SJCRH30 (cell line): ENCODE data around the gene C13orf46. TPM values are rescaled to one million over a fixed set of nuclear protein-coding genes. Genes with fewer than 3 reads are reported as not detected.

Experiments used
- DNase-seq, 2 experiments: peaks; one replicate each; pipeline ENCODE4 v3.0.0-alpha.2; 2015 to 2020
- H3K27ac ChIP-seq: fragments of 250-450 bp; sonication (Bioruptor Pico); 2 replicates; pipeline ENCODE4 v1.5.1; 2020; ENCODE audit warnings: mild to moderate bottlenecking, moderate library complexity
- H3K27me3 ChIP-seq: fragments of 250-450 bp; sonication (Bioruptor Pico); 2 replicates; pipeline ENCODE4 v1.5.1; 2020; ENCODE audit warnings: mild to moderate bottlenecking, moderate library complexity
- H3K36me3 ChIP-seq: fragments of 250-450 bp; sonication (Bioruptor Pico); 2 replicates; pipeline ENCODE4 v1.5.1; 2020; ENCODE audit warnings: mild to moderate bottlenecking, moderate library complexity
- H3K4me1 ChIP-seq: fragments of 250-450 bp; sonication (Bioruptor Pico); 2 replicates; pipeline ENCODE4 v1.5.1; 2020; ENCODE audit warnings: mild to moderate bottlenecking, moderate library complexity
- H3K4me3 ChIP-seq: fragments of 250-450 bp; sonication (Bioruptor Pico); 2 replicates; pipeline ENCODE4 v1.5.1; 2020; ENCODE audit warnings: mild to moderate bottlenecking, moderate library complexity
- H3K9me3 ChIP-seq: fragments of 250-450 bp; sonication (Bioruptor Pico); replicated peaks from 2 replicates; pipeline ENCODE4 v1.5.1; 2020; ENCODE audit warnings: mild to moderate bottlenecking, moderate library complexity
- total RNA-seq: library from RNA; depleted of rRNA; stranded (reverse); fragments of >200 nt; shearing (Covaris generic); gene quantifications from 2 replicates; pipeline ENCODE4 v1.2.3, GENCODE V29; 2014

Gene C13orf46
- total RNA-seq, 1 experiment from 2014 or later, result 0.04 TPM

DNA sequence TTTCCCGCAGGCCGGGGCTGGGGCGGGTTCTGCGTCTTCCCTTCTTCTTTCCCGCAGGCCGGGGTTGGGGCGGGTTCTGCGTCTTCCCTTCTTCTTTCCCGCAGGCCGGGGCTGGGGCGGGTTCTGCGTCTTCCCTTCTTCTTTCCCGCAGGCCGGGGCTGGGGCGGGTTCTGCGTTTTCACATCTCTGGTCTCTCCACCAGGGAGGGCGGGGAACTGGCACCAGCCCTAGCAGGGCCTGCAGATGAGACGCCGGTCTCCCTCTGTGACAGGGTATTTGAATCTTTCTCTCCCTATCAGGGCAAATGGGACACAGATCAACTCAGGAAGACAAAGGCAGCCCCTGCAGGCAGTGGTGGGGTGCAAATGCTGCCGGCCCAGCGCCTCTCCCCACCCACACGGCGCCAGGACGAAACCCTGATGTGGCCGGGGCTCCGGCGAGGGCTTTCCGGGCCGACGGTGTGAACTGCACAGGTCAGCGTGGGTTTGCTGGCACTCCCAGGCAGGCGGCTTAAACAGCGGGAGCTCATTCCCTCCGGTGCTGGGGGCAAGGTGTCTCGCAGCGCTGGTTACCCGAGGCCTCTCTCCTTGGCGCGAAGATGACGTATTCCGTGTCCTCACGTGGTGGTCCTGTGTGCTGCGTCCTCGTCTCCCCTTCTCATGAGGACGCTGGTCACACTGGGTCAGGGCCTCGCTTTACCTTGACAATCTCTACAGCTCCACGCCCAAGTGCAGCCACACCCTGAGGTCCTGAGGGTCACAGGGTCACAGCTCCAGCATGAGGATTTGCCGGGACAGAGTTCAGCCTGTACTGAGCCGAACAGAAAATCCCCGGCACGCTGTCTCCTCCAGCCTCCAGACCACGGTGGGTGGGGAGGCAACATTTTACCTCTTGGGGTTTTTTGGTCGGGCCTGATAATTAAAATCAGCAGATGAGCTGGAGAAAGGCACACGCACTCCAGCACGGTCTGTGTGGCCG lies 717 bp upstream of the C13orf46 start:
- DNase-seq, result no peak
- H3K27me3 ChIP-seq, result no peaks in the 10 kb centered on the region
- no peak overlapping the region for H3K4me3 ChIP-seq
- H3K9me3 ChIP-seq, result no peaks in the 10 kb centered on the region
- no peak overlapping the region for H3K27ac ChIP-seq
- H3K4me1 ChIP-seq, result no peaks in the 10 kb centered on the region; the same call in 1 of the 2 replicates
- no peaks in the 10 kb centered on the region; the same call in 1 of the 2 replicates for H3K36me3 ChIP-seq

DNA sequence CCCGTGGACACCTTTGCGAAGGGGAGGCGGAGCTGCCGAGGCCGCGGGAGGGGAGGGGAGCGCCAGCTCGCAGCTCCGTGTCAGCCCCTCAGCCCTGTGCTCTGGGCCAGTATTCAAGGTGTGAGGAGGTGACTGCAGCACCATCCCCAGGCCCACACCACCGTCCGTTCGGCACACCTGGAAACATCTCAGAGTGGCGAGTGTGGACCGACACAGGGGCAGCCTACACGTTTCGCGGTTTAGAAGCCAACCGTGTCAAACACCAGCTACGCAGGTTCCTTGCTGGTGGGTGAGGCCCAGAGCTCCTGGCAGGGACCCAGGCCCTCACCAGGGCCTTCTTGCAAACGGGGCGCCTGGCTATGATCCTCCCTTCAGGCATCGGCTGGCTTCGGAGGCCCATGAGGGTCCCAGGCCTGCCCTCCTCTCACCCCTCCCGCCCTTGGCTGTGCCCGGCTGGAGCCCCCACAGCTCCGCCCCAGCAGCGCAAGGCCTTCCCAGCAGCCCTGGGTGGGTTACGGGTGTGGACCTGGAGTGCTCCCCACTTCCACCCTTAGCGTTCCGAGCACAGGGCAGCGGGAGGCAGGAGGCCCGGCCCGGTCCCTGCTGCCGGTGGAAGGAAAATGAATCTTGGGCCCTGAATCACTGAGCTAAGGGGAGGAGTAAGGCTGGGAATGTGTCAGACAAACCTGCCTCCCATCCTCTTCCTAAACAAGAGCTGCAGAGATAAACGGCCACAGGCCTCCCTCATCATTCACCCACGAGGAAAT lies 1.2 kb downstream of the C13orf46 start:
- no peak for DNase-seq
- H3K4me3 ChIP-seq, result no peak overlapping the region
- no peaks in the 10 kb centered on the region; the same call in 1 of the 2 replicates for H3K4me1 ChIP-seq
- H3K9me3 ChIP-seq, result no peaks in the 10 kb centered on the region
- no peaks in the 10 kb centered on the region; the same call in 1 of the 2 replicates for H3K36me3 ChIP-seq
- no peak overlapping the region for H3K27ac ChIP-seq
- H3K27me3 ChIP-seq, result no peaks in the 10 kb centered on the region

GRCh38 chr13:113971471-113972231 lies 2.2 kb downstream of the C13orf46 start:
- no peak overlapping the region for H3K27ac ChIP-seq
- H3K9me3 ChIP-seq, result no peaks in the 10 kb centered on the region
- no peaks in the 10 kb centered on the region; the same call in 1 of the 2 replicates for H3K36me3 ChIP-seq
- no peak overlapping the region for H3K4me3 ChIP-seq
- H3K4me1 ChIP-seq, result no peaks in the 10 kb centered on the region; the same call in 1 of the 2 replicates
- H3K27me3 ChIP-seq, result no peaks in the 10 kb centered on the region
- no peak for DNase-seq

- Histone ChIP-seq H3K27ac (no peak overlapping the region), H3K36me3 (no peaks in the 10 kb centered on the region; the same call in 1 of the 2 replicates)
- no peak for DNase-seq
Measured at GRCh38 chr13:113970810-113971470, 2.9 kb downstream of the C13orf46 start.

DNA sequence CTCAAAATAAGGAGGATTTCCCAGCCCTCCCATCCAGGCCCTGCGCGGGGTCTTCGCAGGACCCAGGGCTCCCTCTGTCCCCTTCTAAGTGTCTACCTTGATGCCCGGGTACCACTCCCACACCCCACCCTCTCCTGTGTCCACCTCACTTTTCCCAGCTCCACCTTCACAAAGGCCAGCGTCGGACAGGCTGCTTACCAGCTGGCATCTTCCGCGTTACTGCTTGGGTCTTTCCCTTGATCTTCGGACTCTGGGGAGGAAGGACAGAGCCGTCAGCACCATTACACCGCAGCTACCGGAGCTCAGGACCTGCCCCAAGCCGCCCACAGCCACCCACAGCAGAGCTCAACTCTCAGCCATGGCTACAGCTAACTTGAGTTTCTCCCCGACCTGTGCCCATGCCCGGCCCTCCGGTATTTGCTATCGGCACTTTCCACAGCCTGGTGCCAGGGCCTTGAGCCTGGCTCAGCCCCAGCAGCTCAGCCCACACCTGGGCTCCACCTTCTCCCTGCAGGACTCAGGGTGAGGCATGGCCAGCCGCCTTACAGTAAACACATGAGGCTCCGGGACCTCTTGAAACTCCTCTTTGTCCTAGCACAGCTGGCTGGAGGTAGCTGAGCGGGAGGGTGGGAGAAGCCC lies 3.8 kb downstream of the C13orf46 start:
- H3K4me3 ChIP-seq, result no peak overlapping the region
- H3K27ac ChIP-seq, result no peak overlapping the region
- H3K4me1 ChIP-seq, result no peaks in the 10 kb centered on the region
- DNase-seq, result no peak
- H3K36me3 ChIP-seq, result no peaks in the 10 kb centered on the region; the same call in 1 of the 2 replicates
- no peaks in the 10 kb centered on the region for H3K27me3 ChIP-seq
- peaks cover 3% of the 10 kb centered on the region; the same call in 1 of the 2 replicates for H3K9me3 ChIP-seq

More at GRCh38 chr13:113970810-113971470, 2.9 kb downstream of the C13orf46 start:
- no peak overlapping the region for H3K4me3 ChIP-seq
- no peaks in the 10 kb centered on the region for H3K4me1 ChIP-seq
- H3K9me3 ChIP-seq, result peaks cover 1% of the 10 kb centered on the region; the same call in 1 of the 2 replicates
- H3K27me3 ChIP-seq, result no peaks in the 10 kb centered on the region

GRCh38 chr13:113969311-113969972 lies 4.4 kb downstream of the C13orf46 start:
- no peak for DNase-seq

GRCh38 chr13:113968463-113969310 lies 5.2 kb downstream of the C13orf46 start:
- no peaks in the 10 kb centered on the region for H3K27me3 ChIP-seq
- no peaks in the 10 kb centered on the region for H3K4me1 ChIP-seq
- no peak overlapping the region for H3K27ac ChIP-seq
- DNase-seq, result no peak
- peaks cover 3% of the 10 kb centered on the region; the same call in 1 of the 2 replicates for H3K9me3 ChIP-seq
- no peak overlapping the region for H3K4me3 ChIP-seq
- H3K36me3 ChIP-seq, result no peaks in the 10 kb centered on the region

More at GRCh38 chr13:113969311-113969972, 4.4 kb downstream of the C13orf46 start:
- H3K36me3 ChIP-seq, result no peaks in the 10 kb centered on the region
- H3K9me3 ChIP-seq, result peaks cover 3% of the 10 kb centered on the region; the same call in 1 of the 2 replicates
- no peak overlapping the region for H3K27ac ChIP-seq
- H3K27me3 ChIP-seq, result no peaks in the 10 kb centered on the region
- H3K4me3 ChIP-seq, result no peak overlapping the region
- no peaks in the 10 kb centered on the region for H3K4me1 ChIP-seq

DNA sequence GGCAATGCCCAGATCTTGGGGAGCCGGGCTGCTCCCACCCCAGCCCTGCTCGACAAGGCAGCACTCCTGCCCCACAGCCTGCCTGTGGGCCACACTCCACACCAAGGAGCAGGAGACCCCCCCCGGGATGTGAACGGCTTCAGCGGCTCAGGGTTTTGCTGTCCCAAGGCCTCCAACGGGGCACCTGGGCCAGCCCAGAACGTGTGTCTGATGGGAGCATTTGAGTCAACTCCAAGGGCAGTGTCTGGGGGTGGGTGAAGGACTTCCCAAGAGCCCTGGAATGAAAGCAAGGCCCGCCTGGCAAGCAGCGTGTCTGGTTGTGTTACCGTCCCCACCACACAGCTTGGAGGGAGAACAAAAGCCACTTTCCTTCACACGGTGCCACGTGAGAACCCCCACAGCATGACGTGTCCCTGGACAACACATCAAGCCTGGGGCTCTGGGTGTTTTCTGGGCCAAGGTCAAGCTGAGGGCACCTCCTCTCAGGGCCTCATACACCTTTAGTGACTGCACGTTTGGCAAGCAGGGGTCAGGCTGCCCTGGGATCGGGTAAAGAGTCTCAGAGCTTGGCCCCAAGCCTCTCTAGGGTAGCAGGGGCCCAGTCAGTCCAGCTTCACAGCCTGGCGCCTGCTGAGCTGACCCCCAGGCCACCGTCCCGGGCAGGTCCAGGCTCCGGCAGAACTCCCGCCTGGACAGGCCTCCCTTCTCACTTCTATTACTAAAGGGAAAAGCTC lies 6.0 kb downstream of the C13orf46 start:
- H3K27ac ChIP-seq, result no peak overlapping the region
- no peak for DNase-seq
- H3K36me3 ChIP-seq, result no peaks in the 10 kb centered on the region
- H3K4me3 ChIP-seq, result no peak overlapping the region
- no peaks in the 10 kb centered on the region for H3K27me3 ChIP-seq
- no peaks in the 10 kb centered on the region for H3K4me1 ChIP-seq
- H3K9me3 ChIP-seq, result peaks cover 3% of the 10 kb centered on the region; the same call in 1 of the 2 replicates

- no peaks in the 10 kb centered on the region for H3K36me3 ChIP-seq
- no peaks in the 10 kb centered on the region for H3K27me3 ChIP-seq
- no peaks in the 10 kb centered on the region for H3K4me1 ChIP-seq
- no peak for DNase-seq
- H3K27ac ChIP-seq, result no peak overlapping the region
- no peak overlapping the region for H3K4me3 ChIP-seq
- H3K9me3 ChIP-seq, result peaks cover 3% of the 10 kb centered on the region; the same call in 1 of the 2 replicates
Measured at GRCh38 chr13:113967206-113967720, 6.6 kb downstream of the C13orf46 start.

- Histone ChIP-seq H3K9me3 (peaks cover 3% of the 10 kb centered on the region; the same call in 1 of the 2 replicates), H3K4me1 (no peaks in the 10 kb centered on the region), H3K36me3 (no peaks in the 10 kb centered on the region), H3K27ac (no peak overlapping the region), H3K4me3 (no peak overlapping the region), H3K27me3 (no peaks in the 10 kb centered on the region)
- DNase-seq, result no peak
Measured at GRCh38 chr13:113965968-113966884, 7.7 kb downstream of the C13orf46 start.

DNA sequence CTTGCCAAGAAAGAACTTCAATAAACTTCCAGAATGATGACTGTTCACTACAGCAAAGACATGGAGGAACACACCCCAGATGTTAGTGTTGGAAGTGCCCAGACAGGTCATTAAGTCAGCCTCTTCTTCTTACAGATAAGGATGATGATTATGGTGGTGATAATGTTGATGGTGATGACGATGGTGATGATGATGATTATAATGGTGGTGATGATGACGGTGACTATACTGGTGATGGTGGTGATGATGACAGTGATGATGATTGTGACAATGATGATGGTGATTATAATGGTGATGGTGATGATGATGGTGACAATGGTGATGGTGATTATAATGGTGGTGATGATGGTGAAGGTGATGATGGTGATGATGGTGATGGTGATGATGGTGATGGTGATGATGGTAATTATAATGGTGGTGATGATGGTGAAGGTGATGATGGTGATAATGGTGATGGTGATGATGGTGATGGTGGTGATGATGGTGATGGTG lies 8.4 kb downstream of the C13orf46 start:
- Histone ChIP-seq H3K4me3 (no peak overlapping the region), H3K4me1 (no peaks in the 10 kb centered on the region), H3K27me3 (no peaks in the 10 kb centered on the region), H3K27ac (no peak overlapping the region), H3K36me3 (no peaks in the 10 kb centered on the region), H3K9me3 (peaks cover 4% of the 10 kb centered on the region)
- DNase-seq, result no peak
